GM12873 (cell line): ENCODE measurements around the gene METRN.

Experiments used
- CTCF ChIP-seq: IDR thresholded peaks from 2 replicates; pipeline ENCODE4 v1.5.1; 2012; ENCODE audit warnings: low read depth, mild to moderate bottlenecking, moderate library complexity, low read length, control low read depth; ENCODE audit not compliant: insufficient read depth; ENCODE audit errors: missing control alignments

The METRN gene

DNA sequence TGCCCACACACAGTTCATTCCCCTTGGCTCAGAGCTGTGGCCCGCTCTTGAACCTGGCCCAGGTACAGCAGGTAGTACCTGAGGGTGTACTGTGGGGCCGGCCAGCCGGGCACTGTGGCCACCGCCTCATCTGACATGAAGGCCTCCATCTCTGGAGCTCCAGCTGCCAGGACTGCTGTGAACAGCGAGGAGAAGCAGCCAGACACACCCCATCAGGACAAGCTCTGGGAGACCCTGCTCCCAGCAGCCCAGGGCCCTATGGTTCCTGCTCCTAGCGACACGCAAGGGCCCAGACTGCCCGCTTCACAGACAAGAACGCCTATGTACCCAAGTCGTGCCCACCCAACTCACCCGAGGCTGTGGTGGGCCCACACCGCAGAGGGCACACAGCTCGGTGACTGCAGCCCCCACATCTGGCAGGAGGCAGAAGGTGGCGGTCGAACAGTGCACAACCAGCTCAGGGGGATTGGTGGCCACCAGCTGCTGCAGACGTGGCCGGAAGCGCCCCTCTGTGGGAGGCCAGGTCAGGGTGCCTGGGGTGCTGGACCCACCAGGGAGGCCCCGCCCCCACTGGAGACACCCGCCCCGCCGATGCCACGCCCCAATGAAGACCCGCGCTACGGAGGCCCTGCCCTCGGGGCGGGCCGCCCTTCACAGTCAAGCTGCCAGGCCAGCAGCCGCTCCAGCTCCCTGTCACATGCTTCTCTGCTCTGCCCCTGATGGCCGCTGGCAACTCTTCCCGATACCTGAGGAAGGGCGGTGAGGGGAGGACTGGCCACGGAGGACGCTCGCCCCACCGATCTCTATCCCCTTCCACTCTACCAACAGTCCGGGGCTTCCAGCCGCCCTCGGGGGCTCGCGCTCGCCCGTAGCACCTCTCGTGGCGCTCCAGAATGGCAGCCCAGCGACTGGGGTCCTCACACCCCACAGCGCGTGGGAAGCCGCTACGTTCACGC is 35.8 kb upstream of the METRN start:
- TF ChIP-seq CTCF: no peak

DNA sequence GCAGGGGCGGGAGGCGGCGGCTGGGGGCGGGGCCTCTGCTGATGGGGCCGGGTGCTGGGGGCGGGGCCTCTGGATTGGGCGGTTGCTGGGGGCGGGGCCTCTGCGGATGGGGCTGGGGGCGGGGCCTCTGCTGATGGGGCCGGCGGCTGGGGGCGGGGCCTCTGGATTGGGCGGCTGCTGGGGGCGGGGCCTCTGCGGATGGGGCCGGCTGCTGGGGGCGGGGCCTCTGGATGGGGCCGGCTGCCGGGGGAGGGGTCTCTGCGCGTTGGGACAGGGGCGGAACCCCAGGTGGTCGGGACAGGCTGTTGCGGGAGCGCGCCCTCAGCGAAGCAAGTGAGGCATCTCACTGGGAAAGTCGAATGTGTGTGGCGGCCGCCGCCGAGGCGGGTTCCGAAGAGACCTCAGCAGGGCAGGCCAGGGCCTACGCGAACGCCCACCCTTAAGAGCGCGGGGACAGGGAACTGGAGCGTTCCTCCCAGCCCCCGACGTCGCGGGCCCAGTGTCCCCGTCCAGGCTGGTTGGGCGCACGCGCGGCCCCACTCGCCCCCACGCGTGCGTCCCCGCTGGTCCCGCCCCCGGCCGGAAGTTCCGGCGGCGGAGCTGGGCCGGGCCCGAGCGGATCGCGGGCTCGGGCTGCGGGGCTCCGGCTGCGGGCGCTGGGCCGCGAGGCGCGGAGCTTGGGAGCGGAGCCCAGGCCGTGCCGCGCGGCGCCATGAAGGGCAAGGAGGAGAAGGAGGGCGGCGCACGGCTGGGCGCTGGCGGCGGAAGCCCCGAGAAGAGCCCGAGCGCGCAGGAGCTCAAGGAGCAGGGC is 34.9 kb upstream of the METRN start, which contains the start of gene STUB1:
TSS of gene STUB1 (plus strand) at position 597 of the 811 bp plus-strand sequence. CDS start at position 713, 116 bp downstream.
- no peak for TF ChIP-seq CTCF

- TF ChIP-seq CTCF: no peak
Observed at GRCh38 chr16:680625-680945, 34.3 kb upstream of the METRN start.

DNA sequence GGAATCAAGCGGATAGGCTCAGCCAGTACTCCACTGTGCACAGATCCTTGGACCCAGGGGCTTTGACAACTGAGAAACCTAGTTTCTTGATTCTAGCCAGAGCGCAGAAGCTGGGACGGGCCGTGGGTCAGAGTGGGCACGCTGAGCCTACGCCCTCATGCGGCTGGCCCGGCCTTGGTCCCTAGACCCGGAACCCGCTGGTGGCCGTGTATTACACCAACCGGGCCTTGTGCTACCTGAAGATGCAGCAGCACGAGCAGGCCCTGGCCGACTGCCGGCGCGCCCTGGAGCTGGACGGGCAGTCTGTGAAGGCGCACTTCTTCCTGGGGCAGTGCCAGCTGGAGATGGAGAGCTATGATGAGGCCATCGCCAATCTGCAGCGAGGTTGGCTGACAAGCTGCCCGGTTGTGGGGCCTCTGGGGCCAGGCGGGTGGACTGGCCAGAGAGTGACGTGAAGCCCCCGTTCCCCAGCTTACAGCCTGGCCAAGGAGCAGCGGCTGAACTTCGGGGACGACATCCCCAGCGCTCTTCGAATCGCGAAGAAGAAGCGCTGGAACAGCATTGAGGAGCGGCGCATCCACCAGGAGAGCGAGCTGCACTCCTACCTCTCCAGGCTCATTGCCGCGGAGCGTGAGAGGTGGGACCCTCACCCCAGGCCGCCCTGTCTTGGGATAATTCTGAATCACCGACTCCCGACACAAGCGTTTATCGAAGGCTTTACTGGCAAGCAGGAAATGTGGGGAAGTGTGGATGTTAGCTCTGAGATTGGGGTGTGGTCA is 33.8 kb upstream of the METRN start:
- peak; percentile 20 for TF ChIP-seq CTCF

GRCh38 chr16:681746-682427 is 33.0 kb upstream of the METRN start:
- no peak for TF ChIP-seq CTCF

- no peak for TF ChIP-seq CTCF
Observed at GRCh38 chr16:682493-683395, 32.2 kb upstream of the METRN start.
